ENCODE data around the gene POLR3A.

The POLR3A gene

DNA sequence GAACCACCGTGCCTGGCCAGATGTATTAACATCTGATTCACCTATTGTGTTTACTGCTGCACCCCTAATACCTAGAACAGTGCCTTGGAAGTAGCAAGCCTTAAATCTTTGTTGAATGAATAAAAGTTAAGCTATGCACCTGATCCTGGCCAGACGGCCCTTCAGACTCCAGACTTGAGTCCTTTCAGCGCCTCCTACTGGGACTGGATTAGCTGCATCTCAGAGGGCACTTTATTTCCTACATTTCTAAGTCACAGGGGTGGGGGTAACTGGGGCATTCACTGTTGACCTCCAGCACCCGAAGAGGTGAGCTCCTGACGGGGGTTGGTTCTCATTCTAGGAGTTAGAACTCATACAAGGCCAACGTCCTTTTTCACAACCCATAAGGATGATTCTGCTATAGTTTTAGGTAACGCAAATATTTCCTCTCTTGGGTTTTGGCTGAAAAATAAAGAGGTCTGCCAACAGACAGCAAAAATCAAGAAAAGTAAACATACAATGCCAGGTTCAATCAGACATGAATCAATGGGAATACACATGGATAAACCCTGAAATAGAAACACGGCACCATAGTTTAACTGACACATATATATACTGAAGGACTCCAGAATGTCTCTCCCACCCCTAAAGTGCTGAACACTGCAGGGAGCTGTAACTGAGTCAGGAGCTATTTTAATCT lies 54.8 kb downstream of the POLR3A start:
- DNase-seq, result no peak

DNA sequence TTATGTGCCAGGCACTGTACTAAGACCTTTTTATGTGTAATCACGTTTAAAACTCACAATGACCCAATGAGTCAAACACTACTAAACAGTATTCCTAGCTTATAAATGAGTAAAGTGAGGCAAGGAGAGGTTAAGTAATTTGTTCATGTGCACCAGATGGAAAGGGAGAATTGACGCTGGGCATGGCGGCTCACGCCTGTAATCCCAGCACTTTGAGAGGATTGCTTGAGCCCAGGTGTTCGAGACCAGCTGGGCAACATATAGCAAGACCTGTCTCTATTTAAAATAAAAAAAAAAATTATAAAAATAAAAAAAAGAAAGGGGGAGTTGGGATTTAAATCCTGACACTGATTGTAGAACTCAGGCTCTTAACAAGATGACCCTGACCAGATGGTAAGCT lies 56.0 kb downstream of the POLR3A start:
- DNase-seq, result no peak

DNA sequence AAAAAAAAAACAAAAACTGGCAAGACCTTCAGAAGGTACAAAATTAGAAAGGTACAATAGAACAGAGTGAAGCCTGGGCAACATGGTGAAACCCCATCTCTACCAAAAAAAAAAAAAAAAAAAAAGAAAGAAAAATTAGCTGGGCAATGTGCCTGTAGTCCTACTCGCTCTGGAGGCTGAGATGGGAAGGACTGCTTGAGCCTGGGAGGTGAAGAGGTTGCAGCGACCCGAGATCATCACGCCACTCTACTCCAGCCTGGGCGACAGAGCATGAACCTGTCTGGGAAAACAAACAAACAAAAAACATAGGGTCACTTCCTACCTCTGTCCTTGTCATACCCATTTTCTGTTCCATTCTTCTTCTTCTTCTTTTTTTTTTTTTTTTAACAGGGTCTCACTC lies 57.2 kb downstream of the POLR3A start:
- DNase-seq, result no peak

DNA sequence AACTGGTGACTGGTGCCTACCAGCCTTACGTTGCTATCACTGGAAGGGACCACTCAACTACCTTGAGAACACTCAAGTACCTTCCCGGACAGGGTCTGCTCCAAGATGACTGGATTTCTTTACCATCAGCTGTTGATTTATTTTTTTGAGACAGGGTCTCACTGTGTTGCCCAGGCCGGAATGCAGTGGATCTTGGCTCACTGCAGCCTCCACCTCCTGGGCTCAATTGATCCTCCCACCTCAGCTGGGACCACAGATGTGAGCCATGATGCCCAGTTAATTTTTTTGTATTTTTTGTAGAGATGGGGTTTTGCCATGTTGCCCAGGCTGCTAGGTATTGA lies 57.5 kb downstream of the POLR3A start:
- DNase-seq, result no peak

DNA sequence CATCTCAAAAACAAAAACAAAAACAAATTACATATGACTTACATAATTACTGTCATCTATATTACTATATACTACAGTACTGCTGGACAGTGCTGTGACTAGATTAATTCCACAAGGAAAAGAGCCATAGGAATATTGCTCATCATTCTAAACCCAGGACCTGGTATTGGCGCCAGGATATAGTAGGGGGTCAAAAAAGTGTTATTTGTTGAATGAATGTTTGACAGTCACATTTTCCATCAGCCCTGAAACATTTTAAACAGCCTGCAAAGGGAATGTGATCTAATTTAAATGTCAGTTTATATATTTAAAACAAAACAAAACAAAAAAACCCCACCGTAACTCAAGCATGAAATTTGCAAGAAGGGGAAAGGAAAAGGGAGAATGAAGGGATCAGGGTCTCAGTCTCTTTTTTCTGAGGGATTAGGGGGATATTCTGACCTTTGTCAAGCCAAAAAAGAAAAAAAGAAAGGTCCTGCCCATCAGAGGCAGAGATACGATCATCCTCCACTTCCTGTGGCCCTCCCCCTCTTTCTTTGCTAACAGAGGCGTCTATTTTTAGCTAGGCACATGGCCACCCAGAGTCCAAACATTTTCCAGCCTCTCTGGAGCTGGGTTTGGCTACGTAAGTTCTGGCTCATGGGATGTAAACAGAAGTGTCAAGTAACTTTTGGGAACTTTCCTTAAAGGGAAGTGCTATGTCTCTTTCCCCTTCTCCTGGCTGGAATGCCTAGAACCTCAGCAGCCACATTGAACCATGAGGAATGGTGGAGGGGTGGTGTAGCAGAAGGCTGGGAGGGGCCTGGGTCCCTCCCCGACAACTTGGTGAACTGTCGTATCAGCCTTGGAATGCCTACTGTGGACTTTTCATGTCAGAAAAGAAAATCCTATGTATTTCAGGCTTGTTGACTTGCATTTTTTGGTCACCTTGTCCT lies 58.2 kb downstream of the POLR3A start:
- no peak for DNase-seq

DNA sequence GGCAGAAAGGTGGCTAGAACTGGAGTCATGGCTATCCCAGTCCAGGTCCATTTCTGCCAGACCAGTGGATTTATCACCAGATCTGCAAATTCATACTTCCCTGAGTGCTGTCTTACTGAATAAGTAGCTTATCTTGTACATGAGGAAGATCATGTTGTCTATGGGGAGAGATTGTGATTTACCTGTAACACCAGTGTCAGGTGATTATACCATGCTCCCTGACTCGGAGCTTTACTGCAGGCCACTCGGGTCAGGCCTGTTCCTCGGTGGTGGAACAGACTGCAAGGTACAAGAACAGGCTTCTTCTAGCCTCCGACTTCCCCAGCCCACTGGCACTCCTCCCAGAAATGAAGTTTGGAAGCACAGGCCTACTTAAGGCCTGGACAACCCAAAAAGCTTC lies 60.2 kb downstream of the POLR3A start:
- DNase-seq, result no peak

DNA sequence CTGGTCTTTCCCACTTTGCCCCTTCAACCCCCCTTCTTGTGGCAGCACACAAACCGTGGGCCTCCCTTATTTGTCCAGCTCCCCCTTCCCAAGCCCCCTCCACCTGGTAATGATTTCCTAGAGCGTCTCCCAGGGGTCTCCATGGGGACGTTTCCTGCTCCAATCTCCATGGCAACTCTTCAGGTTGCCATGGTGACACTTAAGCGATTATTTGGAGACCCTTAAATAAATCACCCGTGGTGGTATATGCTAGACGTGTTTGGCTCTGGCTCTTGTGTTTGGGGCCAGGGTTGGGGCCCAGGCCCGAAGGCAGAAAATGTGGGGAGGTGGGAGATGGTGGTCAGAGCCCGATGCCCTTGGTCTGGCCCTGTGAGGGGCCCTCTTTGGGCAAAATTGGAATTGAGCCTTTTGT lies 61.7 kb downstream of the POLR3A start:
- DNase-seq, result no peak

DNA sequence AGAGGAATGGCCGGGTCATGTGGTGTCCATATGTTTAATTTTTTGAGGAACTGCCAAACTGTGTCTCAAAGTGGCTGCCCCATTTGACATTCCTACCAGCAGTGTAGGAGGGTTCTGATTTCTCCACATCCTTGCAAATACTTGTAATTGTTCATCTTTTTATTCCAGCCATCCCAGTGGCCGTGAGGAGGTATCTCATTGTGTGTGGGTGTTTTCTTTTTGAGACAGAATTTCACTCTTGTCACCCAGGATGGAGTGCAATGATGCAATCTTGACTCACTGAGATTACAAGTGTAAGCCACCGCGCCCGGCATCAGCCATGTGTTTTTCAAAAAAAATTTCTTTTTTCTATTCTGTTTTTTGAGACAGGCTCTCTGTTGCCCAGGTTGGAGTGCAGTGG lies 64.0 kb downstream of the POLR3A start:
- DNase-seq, result peak; percentile 52

DNA sequence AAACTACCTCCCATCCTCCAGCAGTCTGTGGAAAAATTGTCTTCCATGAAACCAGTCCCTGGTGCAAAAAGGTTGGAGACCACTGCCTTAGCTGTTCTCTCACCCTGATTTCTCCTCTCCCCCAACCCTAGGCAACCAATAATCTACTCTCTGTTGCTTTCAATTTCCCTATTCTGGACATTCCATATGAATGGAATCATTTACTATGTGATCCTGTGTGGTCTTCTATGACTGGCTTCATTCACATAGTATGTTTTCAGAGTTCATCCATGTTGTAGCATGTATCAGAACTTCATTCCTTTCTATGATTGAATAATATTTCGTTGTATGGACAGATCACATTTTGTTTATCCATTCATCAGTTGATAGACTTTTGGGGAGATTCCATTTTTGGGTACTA lies 64.5 kb downstream of the POLR3A start:
- no peak for DNase-seq

DNA sequence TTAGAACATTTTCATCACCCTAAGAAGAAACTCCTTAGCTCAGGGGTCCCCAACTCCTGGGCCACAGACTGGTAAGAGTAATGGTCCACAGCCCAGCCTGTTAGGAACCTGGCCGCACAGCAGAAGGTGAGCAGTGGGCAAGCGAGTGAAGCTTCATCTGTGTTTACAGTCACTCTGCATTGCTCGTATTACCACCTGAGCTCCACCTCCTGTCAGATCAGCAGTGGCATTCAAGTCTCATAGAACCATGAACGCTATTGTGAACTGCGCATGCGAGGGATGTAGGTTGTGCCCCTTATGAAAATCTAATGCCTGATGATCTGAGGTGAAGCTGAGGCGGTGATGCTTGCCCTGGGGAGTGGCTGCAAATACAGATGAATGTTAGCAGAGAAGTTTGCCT lies 65.4 kb downstream of the POLR3A start:
- DNase-seq, result no peak

DNA sequence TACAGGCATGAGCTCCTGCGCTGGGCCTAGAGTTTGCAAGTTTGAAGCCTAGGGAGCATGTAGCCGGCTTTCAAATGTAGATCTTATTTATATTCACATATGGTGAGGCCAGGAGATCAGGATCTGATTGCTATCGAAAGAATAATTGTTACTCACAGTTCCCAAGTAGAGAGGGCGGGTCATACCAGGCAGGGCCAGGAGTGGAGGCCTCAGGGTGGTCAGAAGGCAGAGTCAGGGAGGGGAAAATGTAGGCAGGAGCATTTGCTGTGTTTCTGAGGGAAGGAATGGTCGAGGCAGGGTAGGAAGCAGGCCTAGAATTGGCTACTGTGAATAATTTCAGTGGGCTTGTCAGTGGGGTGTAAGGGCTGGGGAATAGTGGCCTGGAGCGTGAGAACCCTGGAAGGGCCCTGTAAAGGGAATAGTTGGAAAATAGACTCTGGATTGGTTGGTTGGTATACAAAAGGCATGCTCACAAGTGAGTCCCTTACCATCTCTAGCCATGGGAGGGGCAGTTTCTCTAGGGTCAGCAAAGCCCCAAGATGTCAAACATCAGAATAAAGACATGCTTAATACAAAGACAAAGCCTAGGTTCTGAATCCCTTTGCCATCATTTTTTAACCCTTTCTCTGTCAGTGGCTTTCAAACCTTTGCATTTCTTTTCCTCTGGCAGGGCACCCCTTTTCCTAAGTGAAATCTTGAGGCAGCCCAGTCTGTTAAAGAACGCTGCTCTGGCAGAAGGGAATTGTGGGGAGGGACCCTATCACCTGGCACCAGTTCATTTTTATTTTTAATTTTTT lies 66.8 kb downstream of the POLR3A start:
- no peak for DNase-seq

DNA sequence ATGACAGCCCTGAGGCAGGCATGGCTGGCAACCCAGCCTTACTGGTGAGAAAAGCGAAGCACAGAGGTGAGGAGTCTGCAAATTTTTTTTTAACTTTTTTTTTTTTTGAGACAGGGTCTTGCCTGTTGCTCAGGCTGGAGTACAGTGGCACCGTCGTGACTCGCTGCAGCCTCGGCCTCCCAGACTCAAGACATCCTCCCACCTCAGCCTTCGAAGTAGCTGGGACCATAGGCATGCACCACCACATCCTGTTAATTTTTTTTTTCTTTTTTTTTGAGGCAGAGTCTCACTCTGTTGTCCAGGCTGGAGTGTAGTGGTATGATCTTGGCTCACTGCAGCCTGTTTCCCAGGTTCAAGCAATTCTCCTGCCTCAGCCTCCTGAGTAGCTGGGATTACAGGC lies 67.6 kb downstream of the POLR3A start:
- no peak for DNase-seq

DNA sequence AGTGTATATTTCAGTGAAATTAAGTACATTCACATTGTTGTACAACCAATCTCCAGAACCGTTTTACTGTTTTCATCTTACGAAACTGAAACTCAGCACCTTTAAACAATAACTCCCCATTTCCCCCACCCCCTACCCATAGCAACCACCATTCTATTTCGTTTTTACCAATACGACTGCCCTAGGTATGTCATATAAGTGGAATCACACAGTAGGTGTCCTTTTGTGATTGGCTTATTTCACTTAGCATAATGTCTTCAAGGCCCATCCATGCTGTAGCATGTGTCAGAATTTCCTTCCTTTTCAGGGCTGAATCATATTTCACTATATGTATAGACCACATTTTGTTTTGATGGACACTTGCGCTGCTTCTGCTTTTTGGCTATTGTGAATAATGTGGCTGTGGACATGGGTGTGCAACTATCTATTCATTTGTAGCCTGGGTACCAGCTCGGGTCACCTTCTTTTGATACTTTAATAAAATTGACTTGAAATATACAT lies 68.4 kb downstream of the POLR3A start:
- DNase-seq, result no peak

DNA sequence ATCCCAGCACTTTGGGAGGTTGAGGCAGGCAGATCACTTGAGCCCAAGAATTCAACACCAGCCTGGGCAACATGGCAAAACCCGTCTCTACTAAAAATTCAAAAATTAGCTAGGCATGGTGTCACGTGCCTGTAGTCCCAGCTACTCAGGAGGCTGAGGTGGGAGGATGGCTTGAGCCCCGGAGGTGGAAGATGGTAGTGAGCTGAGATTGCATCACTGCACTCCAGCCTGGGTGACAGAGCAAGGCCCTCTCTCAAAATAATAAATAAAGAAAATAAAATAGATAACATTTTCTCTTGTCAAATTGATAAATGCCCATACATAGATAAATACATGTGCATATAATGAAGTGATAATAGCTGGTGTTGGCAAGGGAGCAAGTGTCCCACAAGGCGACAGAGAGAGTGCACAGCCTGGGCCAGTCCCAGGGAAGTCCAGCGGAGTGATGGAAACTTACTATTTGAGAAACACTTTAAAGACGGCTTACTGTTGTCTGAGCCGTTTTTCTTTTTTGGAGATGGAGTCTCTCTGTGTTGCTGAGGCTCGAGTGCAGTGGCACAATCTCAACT lies 69.3 kb downstream of the POLR3A start:
- DNase-seq, result no peak

DNA sequence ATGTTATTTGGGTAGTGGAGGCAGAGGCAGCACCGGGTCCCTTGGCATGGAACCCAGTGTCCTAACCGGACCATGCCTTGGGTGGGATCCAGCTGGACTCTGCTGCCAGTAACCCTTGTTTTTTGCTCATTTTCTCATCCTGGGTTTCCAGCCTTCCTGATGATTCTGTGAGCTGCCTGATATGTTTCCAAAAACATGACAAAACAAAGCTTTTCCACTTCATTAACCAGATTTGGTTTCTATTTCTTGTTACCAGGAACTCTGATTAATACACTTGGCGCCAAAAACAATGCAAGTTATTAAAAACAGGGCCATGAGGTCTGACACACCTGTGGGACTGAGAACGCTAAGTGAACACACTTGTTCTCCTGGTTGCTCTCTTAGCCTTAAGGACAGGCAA lies 69.9 kb downstream of the POLR3A start:
- DNase-seq, result no peak

DNA sequence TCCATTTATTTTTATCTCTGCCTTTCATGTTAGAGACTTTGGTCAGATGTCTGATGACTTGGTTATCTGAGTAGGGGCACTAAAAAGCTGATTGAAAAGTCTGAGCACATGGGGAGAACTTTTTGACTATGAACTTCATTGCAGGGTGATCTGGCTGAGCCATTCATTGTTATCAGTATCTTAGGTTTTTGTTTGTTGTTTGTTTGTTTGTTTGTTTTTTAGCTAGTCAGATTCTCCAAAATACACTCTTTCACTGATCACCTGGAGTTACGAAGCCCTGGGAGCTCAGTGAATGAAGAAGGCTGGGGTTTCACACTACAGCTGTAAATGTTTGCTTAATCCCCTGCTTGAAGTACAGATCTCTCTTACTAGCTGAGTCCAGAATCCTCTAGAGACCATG lies 74.2 kb downstream of the POLR3A start:
- no peak for DNase-seq

DNA sequence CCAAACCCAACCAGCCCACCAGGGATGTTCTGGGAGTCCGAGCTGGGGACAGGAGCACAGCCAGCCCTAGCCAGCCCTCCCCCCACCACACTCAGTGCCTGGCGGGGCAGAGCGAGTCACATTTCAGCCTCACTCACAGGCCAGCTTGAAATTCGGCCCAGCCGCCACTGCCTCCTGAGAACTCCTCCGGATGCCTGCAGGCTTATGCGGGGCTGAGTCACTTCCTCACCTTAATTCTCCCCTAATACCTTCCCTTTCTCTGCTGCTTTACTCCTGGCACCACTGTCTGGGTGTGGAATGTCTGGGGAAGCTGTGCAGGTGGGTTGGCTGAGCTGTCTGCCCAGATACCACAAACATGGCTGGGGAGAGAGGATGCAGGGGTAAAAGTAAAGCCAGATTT lies 80.1 kb downstream of the POLR3A start:
- no peak for DNase-seq

DNA sequence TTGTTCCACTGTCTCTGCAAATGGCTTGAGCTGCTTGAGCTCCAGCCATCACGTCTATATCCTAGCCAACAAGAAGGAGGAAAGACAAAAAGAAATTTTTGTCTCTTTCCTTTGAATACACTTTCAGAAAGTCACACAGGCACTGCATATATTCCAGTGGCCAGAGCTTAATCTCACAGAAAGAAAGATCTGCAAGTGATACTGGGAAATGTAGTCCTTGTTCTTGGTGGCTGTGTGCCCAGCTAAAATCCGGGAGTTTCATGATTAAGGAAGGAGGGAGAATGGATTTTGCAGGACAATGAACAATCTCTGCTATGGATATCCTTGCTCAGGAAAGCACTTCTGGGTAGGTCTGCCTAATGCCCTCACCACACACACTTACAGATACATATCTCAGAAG lies 83.2 kb downstream of the POLR3A start:
- no peak for DNase-seq

DNA sequence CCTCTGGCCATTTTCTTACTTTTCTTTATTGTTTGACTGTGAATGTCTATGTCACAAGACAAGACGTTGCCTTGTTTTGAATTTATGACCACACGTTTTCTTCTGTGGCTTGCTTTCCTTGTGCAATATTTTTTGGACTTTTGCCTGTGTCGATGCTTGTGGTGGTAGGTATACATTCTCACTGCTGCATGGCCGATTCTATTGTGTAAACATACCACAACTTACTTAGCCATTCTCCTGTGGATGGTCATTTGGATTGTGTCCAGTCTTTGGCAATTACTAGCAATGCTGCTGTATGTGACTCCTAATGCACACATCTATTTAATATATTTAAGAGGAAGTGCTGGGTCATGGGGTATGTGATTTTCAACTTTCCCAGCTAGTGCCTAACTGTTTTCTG lies 84.8 kb downstream of the POLR3A start:
- peak; percentile 21 for DNase-seq

DNA sequence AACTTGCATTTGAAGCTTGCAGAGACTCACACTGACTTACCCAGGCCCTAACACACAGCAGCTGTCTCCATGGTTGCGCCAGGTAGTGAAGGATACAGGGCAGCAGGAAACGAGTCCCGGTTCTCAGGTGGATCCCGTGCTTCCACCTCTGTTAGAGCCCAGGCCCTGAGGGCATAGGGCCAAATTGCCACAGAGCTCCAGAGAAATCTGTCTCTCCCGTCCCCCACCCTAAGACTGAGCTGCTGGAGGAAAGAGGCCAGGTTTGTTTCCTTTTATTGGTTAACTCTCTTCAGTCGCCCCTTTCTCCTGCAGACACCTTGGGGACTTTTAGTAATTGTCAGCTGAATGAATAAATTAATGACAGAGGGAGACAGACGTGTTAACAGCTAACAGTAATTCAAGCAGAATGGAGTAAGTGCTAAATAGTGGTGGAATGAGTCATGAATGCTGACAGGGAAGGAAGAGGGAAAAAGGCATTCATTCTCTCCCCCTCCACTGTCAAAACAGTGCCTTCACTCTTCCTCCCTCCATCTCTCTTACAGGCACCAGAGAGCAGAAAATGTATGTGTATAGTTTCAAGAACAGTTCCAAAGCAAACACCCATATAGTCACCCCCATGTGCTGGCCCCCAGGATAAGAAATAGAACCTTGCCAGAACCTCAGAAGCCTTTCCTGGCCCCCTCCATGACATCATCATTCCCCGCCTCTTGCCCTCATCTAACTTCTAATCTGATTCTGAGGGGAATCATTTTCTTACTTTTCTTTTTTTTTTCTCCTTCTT lies 86.0 kb downstream of the POLR3A start:
- DNase-seq, result peak; percentile 3

DNA sequence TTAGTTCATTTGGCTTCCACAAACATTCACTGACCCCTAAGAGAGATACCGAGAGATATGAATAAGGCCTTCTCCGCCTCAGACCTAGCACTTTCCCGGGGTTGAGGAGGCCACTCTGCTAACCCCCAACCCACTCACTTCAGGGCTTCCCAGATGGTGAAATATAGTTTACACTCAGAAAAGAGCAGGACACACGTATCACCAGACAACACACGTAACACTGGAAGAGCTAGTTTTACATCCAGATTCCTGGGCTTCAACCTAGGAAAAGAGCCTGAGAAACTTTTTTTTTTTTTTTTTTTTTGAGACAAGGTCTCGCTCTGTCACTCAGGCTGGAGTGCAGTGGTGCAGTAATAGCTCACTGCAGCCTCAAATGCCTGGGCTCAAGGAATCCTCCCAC lies 87.5 kb downstream of the POLR3A start:
- no peak for DNase-seq

DNA sequence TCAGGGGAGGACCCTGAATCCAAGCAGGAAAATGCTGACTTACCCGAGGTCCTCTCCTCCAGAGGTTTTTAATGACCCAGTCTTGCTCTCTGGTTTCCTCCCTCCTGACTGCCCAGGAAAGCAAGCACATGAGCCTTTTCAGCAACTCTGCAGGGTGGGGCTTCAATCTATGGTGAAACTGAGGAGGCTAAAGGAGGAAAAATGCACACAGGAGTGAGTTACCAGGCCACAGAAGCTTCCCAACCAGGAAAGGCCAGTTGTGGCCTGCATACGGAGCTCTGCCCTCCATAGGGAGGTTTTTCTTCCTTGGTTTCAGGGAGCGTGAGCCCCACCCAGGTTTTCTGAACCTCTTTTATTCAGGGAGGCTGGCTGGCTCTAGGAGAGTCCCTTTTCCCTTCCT lies 88.7 kb downstream of the POLR3A start:
- no peak for DNase-seq
